Fibroblast of lung (primary cell): ENCODE data around the gene FKBP10.

ENCODE experiments used
- CTCF ChIP-seq, 2 donors: IDR thresholded peaks in 1 of 2; conservative IDR thresholded peaks in 1 of 2; 1 replicate in 1 of 2; 2 replicates in 1 of 2; pipeline ENCODE4 v1.5.1; 2011 to 2012; ENCODE audit warnings: low read length in 2 of 2, control low read depth in 1 of 2, inconsistent platforms in 1 of 2, low read depth in 1 of 2, mild to moderate bottlenecking in 1 of 2
- EZH2 ChIP-seq: IDR thresholded peaks from 2 replicates; pipeline ENCODE4 v1.5.1; 2012; ENCODE audit warnings: low read length, control low read depth, mild to moderate bottlenecking; ENCODE audit errors: missing control alignments

GRCh38 chr17:41870097-41870496, 57.3 kb downstream of the FKBP10 start:
- TF ChIP-seq CTCF (conservative IDR thresholded peaks at IDR 0.05 in 1 of 2, IDR thresholded peaks at IDR 0.05 in 1 of 2; ENCODE audit: low read depth in 1 of 2, low read length in 2 of 2), result no peak
- TF ChIP-seq EZH2, result no peak
